Measurements from ENCODE around the gene SLC31A2.
A peak's percentile ranks its signal among the peaks of the same experiment; 100 is the strongest.

The SLC31A2 gene

DNA sequence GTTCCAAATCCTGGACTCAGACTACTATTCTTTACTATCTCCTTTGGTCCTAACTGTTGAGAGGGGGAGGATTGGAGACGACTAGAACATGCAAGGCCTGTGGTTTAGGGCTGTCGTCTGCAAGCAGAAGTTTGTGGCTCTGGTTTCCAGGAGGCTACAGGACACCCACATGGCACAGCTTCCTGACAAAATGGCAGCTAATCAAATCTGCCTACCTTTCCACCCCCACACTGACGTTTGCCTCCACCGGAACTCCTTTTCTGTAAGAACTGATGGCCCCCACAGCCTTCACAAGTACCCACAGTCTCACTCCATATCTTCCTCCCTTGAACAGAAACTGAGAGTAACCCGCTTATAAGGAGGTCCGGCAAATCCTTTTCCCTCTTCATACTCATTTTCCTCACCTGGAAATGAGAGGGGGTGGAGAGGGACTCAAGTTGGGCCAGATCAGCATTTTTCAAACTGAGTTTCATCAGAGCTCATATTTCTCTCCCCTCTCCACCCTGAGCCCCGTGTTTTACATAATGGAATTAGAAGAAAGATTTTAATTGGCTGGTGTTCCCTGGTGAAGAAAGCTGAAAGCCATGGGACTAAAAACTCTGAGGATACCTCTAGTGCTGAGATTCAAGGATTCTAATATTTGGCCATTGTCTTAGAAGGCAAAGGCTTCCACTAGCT is 5.2 kb downstream of the SLC31A2 start:
- no peak overlapping the region for H3K23ac ChIP-seq (ENCODE audit: low read length in 2 of 2)
- H2AFZ ChIP-seq (ENCODE audit: low read depth, low read length) = no peak overlapping the region
- no peak overlapping the region for H3K4ac ChIP-seq (ENCODE audit: low read depth in 1 of 2, low read length in 2 of 2)
- no peak overlapping the region for H2BK12ac ChIP-seq (ENCODE audit: low read length in 2 of 2)
- H3K9ac ChIP-seq (ENCODE audit: low read length) = peak overlapping the region; percentile 25
- WGBS = 28% methylated on average over 5 of the region's 7 CpGs
- H3K27ac ChIP-seq (ENCODE audit: low read length, poor library complexity, severe bottlenecking) = no peak overlapping the region
- no peak overlapping the region for H2AK5ac ChIP-seq (ENCODE audit: low read length, severe bottlenecking)
- no peak overlapping the region for H3K4me3 ChIP-seq (ENCODE audit: insufficient read depth in 1 of 2, low read depth in 1 of 2, low read length in 2 of 2)
- H2BK120ac ChIP-seq (ENCODE audit: low read depth, low read length) = no peak overlapping the region
- H2BK5ac ChIP-seq (ENCODE audit: low read depth, low read length, poor library complexity, severe bottlenecking) = no peak overlapping the region
- H3K4me2 ChIP-seq (ENCODE audit: low read length, poor library complexity, severe bottlenecking) = no peak overlapping the region
- no peak overlapping the region for H3K14ac ChIP-seq (ENCODE audit: low read length in 2 of 2)
- H3K79me1 ChIP-seq (replicated peaks; ENCODE audit: low read length, poor library complexity, severe bottlenecking) = peaks cover 7% of the 10 kb centered on the region
- H3K27me3 ChIP-seq (ENCODE audit: control insufficient read depth in 1 of 2, insufficient read depth in 1 of 2, low read length in 2 of 2) = no peaks in the 10 kb centered on the region
- H4K91ac ChIP-seq (ENCODE audit: low read length) = no peak overlapping the region
- no peak overlapping the region for H4K8ac ChIP-seq (ENCODE audit: low read length)
- no peak for DNase-seq
- no peaks in the 10 kb centered on the region for H3K9me3 ChIP-seq (ENCODE audit: control insufficient read depth, low read length)
- H3K18ac ChIP-seq (ENCODE audit: low read depth in 1 of 2, low read length in 2 of 2) = no peak overlapping the region
- peaks cover 12% of the 10 kb centered on the region for H3K4me1 ChIP-seq (ENCODE audit: control insufficient read depth, insufficient read depth, low read depth, low read length)
- no peak overlapping the region for H2BK15ac ChIP-seq (ENCODE audit: low read depth, poor library complexity, severe bottlenecking)
- peaks cover 16 to 73% of the 10 kb centered on the region in 2 experiments for H3K36me3 ChIP-seq (ENCODE audit: control insufficient read depth in 1 of 2, insufficient read depth in 2 of 2, low read depth in 1 of 2, low read length in 2 of 2)

DNA sequence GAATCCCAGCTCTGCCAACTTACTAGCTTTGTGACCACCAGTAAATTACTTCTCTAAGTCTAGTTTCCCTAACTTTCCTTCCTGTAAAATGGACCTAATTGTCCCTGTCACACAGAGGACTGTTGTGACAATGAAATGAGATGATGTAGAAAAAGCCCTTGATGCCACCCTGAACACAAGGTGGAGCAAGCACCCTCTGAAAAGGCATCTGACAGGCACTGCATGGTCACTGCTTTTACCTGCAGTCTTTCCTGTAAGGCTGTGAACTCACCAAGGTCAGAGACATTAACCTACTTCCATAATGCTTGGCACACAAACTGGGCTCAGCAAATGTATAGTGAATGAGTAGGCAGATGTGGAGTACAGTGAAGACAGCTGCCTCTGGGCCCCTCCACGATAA is 6.1 kb downstream of the SLC31A2 start:
- Histone ChIP-seq H4K91ac (ENCODE audit: low read length) (no peak overlapping the region), H3K14ac (ENCODE audit: low read length in 2 of 2) (no peak overlapping the region), H3K23ac (ENCODE audit: low read length in 2 of 2) (no peak overlapping the region), H3K4ac (ENCODE audit: low read depth in 1 of 2, low read length in 2 of 2) (no peak overlapping the region), H4K8ac (ENCODE audit: low read length) (no peak overlapping the region), H3K4me3 (ENCODE audit: insufficient read depth in 1 of 2, low read depth in 1 of 2, low read length in 2 of 2) (no peak overlapping the region), H3K9ac (ENCODE audit: low read length) (no peak overlapping the region), H2BK15ac (ENCODE audit: low read depth, poor library complexity, severe bottlenecking) (no peak overlapping the region), H3K79me1 (replicated peaks; ENCODE audit: low read length, poor library complexity, severe bottlenecking) (peaks cover 3% of the 10 kb centered on the region), H2BK5ac (ENCODE audit: low read depth, low read length, poor library complexity, severe bottlenecking) (no peak overlapping the region), H2BK120ac (ENCODE audit: low read depth, low read length) (no peak overlapping the region), H2BK12ac (ENCODE audit: low read length in 2 of 2) (no peak overlapping the region), H3K4me1 (ENCODE audit: control insufficient read depth, insufficient read depth, low read depth, low read length) (peaks cover 10% of the 10 kb centered on the region), H3K27me3 (ENCODE audit: control insufficient read depth in 1 of 2, insufficient read depth in 1 of 2, low read length in 2 of 2) (no peaks in the 10 kb centered on the region), H3K9me3 (ENCODE audit: control insufficient read depth, low read length) (no peaks in the 10 kb centered on the region), H3K27ac (ENCODE audit: low read length, poor library complexity, severe bottlenecking) (no peak overlapping the region), H2AFZ (ENCODE audit: low read depth, low read length) (no peak overlapping the region), H3K18ac (ENCODE audit: low read depth in 1 of 2, low read length in 2 of 2) (no peak overlapping the region), H3K4me2 (ENCODE audit: low read length, poor library complexity, severe bottlenecking) (no peak overlapping the region), H3K36me3 (ENCODE audit: control insufficient read depth in 1 of 2, insufficient read depth in 2 of 2, low read depth in 1 of 2, low read length in 2 of 2) (peaks cover 24 to 81% of the 10 kb centered on the region in 2 experiments), H2AK5ac (ENCODE audit: low read length, severe bottlenecking) (no peak overlapping the region)
- no peak for DNase-seq
- WGBS = 100% methylated on average over 1 of the region's 1 CpG

DNA sequence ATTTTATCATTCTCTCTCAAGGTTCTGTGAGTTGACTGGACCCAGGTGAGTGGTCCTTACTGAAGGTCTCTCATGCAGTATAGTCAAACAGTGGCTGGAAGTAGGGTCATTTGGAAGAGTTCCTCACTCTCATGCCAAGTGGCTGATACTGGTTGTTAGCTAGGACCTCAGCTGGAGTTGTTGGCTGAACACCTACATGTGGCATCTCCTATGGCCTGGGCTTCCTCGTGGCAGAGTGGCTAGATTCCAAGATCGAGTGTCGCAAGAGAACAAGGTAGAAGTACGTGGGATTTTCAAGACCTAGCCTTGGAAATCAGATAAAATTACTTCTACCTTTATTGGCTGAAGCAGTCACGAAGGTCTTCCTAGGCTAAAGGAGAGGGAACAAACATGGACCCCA is 7.6 kb downstream of the SLC31A2 start:
- 97% methylated on average over 5 of the region's 5 CpGs for WGBS
- no peak for DNase-seq
- Histone ChIP-seq H3K79me1 (replicated peaks; ENCODE audit: low read length, poor library complexity, severe bottlenecking) (no peaks in the 10 kb centered on the region), H3K4me3 (ENCODE audit: insufficient read depth in 1 of 2, low read depth in 1 of 2, low read length in 2 of 2) (no peak overlapping the region), H4K91ac (ENCODE audit: low read length) (no peak overlapping the region), H3K23ac (ENCODE audit: low read length in 2 of 2) (no peak overlapping the region), H2BK120ac (ENCODE audit: low read depth, low read length) (no peak overlapping the region), H2AK5ac (ENCODE audit: low read length, severe bottlenecking) (no peak overlapping the region), H3K9me3 (ENCODE audit: control insufficient read depth, low read length) (no peaks in the 10 kb centered on the region), H3K36me3 (ENCODE audit: control insufficient read depth in 1 of 2, insufficient read depth in 2 of 2, low read depth in 1 of 2, low read length in 2 of 2) (peaks cover 34 to 86% of the 10 kb centered on the region in 2 experiments), H3K4ac (ENCODE audit: low read depth in 1 of 2, low read length in 2 of 2) (no peak overlapping the region), H2BK15ac (ENCODE audit: low read depth, poor library complexity, severe bottlenecking) (no peak overlapping the region), H3K14ac (ENCODE audit: low read length in 2 of 2) (no peak overlapping the region), H2BK5ac (ENCODE audit: low read depth, low read length, poor library complexity, severe bottlenecking) (no peak overlapping the region), H2AFZ (ENCODE audit: low read depth, low read length) (no peak overlapping the region), H3K27ac (ENCODE audit: low read length, poor library complexity, severe bottlenecking) (no peak overlapping the region), H3K18ac (ENCODE audit: low read depth in 1 of 2, low read length in 2 of 2) (no peak overlapping the region), H3K27me3 (ENCODE audit: control insufficient read depth in 1 of 2, insufficient read depth in 1 of 2, low read length in 2 of 2) (no peaks in the 10 kb centered on the region), H3K4me2 (ENCODE audit: low read length, poor library complexity, severe bottlenecking) (no peak overlapping the region), H4K8ac (ENCODE audit: low read length) (no peak overlapping the region), H3K9ac (ENCODE audit: low read length) (no peak overlapping the region), H3K4me1 (ENCODE audit: control insufficient read depth, insufficient read depth, low read depth, low read length) (peaks cover 4% of the 10 kb centered on the region), H2BK12ac (ENCODE audit: low read length in 2 of 2) (no peak overlapping the region)

DNA sequence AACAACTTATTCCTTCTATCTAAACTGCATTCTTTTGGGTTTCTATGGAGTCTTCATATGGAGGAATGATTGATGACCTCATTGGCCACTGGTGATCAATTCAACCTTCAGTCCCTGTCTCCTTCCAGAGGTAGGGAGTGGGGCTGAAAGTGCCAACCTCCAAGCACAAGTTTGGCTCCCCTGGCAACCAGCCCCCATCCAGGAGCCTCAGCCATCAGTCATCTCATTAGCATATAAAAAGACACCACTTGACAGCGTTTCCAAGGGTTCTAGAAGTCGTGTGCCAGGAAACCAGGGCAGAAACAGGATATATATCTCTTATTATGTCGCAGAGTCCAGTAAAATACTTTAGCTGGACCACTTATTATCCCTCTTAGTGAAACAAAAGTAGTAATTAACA is 9.8 kb downstream of the SLC31A2 start:
- H4K8ac ChIP-seq (ENCODE audit: low read length) = no peak overlapping the region
- no peaks in the 10 kb centered on the region for H3K79me1 ChIP-seq (replicated peaks; ENCODE audit: low read length, poor library complexity, severe bottlenecking)
- H3K36me3 ChIP-seq (ENCODE audit: control insufficient read depth in 1 of 2, insufficient read depth in 2 of 2, low read depth in 1 of 2, low read length in 2 of 2) = peaks cover 45 to 99% of the 10 kb centered on the region in 2 experiments
- H3K4me3 ChIP-seq (ENCODE audit: insufficient read depth in 1 of 2, low read depth in 1 of 2, low read length in 2 of 2) = no peak overlapping the region
- H2BK15ac ChIP-seq (ENCODE audit: low read depth, poor library complexity, severe bottlenecking) = no peak overlapping the region
- no peak overlapping the region for H3K27ac ChIP-seq (ENCODE audit: low read length, poor library complexity, severe bottlenecking)
- no peak overlapping the region for H4K91ac ChIP-seq (ENCODE audit: low read length)
- H2BK120ac ChIP-seq (ENCODE audit: low read depth, low read length) = no peak overlapping the region
- H3K4ac ChIP-seq (ENCODE audit: low read depth in 1 of 2, low read length in 2 of 2) = no peak overlapping the region
- no peak for DNase-seq
- no peaks in the 10 kb centered on the region for H3K27me3 ChIP-seq (ENCODE audit: control insufficient read depth in 1 of 2, insufficient read depth in 1 of 2, low read length in 2 of 2)
- H2BK12ac ChIP-seq (ENCODE audit: low read length in 2 of 2) = no peak overlapping the region
- H3K9ac ChIP-seq (ENCODE audit: low read length) = no peak overlapping the region
- H2AFZ ChIP-seq (ENCODE audit: low read depth, low read length) = no peak overlapping the region
- no peaks in the 10 kb centered on the region for H3K4me1 ChIP-seq (ENCODE audit: control insufficient read depth, insufficient read depth, low read depth, low read length)
- no peaks in the 10 kb centered on the region for H3K9me3 ChIP-seq (ENCODE audit: control insufficient read depth, low read length)
- no peak overlapping the region for H3K23ac ChIP-seq (ENCODE audit: low read length in 2 of 2)
- no peak overlapping the region for H2AK5ac ChIP-seq (ENCODE audit: low read length, severe bottlenecking)
- WGBS = no CpG with 5 or more reads among the region's 3 CpGs
- H3K4me2 ChIP-seq (ENCODE audit: low read length, poor library complexity, severe bottlenecking) = no peak overlapping the region
- no peak overlapping the region for H2BK5ac ChIP-seq (ENCODE audit: low read depth, low read length, poor library complexity, severe bottlenecking)
- H3K18ac ChIP-seq (ENCODE audit: low read depth in 1 of 2, low read length in 2 of 2) = no peak overlapping the region
- no peak overlapping the region for H3K14ac ChIP-seq (ENCODE audit: low read length in 2 of 2)

Measured in mesenchymal stem cell (in vitro differentiated cells and primary cell).